ENCODE results near the gene TBC1D1.

The TBC1D1 gene

GRCh38 chr4:38024206-38024509 is 133.3 kb downstream of the TBC1D1 start:
- no peaks in the 10 kb centered on the region for H3F3A ChIP-seq (ENCODE audit: insufficient read depth, low read length)
- no peak for TF ChIP-seq EZH2phosphoT487 (IDR thresholded peaks at IDR 0.05; ENCODE audit: low read length)
- TF ChIP-seq CTCF (IDR thresholded peaks at IDR 0.05; ENCODE audit: low read length), result no peak
- TF ChIP-seq EZH2 (optimal IDR thresholded peaks at IDR 0.05; ENCODE audit: low read depth, low read length), result no peak

GRCh38 chr4:38025665-38026064 is 134.8 kb downstream of the TBC1D1 start:
- Histone ChIP-seq H2AFZ (ENCODE audit: low read length) (no peak overlapping the region), H3K27ac (ENCODE audit: low read length) (no peak overlapping the region), H3K36me3 (replicated peaks; ENCODE audit: insufficient read depth, low read length) (no peaks in the 10 kb centered on the region), H3K27me3 (replicated peaks; ENCODE audit: insufficient read depth, low read length) (no peaks in the 10 kb centered on the region), H3K9ac (ENCODE audit: low read length) (no peak overlapping the region), H3K4me2 (ENCODE audit: low read depth, low read length) (no peak overlapping the region), H3K79me2 (ENCODE audit: low read length) (no peaks in the 10 kb centered on the region), H3K9me3 (replicated peaks; ENCODE audit: insufficient read depth, low read length) (no peaks in the 10 kb centered on the region), H4K20me1 (ENCODE audit: insufficient read depth, low read length) (no peaks in the 10 kb centered on the region), H3K4me3 (ENCODE audit: low read length) (no peak overlapping the region), H3K4me1 (ENCODE audit: low read length) (peaks cover 7% of the 10 kb centered on the region; the same call in 1 of the 2 replicates), H3F3A (ENCODE audit: insufficient read depth, low read length) (no peaks in the 10 kb centered on the region), H3K9me2 (replicated peaks; ENCODE audit: insufficient read depth, low read length) (no peaks in the 10 kb centered on the region)
- no peak for TF ChIP-seq CTCF (IDR thresholded peaks at IDR 0.05; ENCODE audit: low read length)
- TF ChIP-seq EZH2phosphoT487 (IDR thresholded peaks at IDR 0.05; ENCODE audit: low read length), result no peak
- no peak for TF ChIP-seq EZH2 (optimal IDR thresholded peaks at IDR 0.05; ENCODE audit: low read depth, low read length)
- no peak for DNase-seq

More at GRCh38 chr4:38024206-38024509, 133.3 kb downstream of the TBC1D1 start:
- Histone ChIP-seq H3K4me2 (ENCODE audit: low read depth, low read length) (no peak overlapping the region), H4K20me1 (ENCODE audit: insufficient read depth, low read length) (no peaks in the 10 kb centered on the region), H3K36me3 (replicated peaks; ENCODE audit: insufficient read depth, low read length) (no peaks in the 10 kb centered on the region), H3K9me3 (replicated peaks; ENCODE audit: insufficient read depth, low read length) (no peaks in the 10 kb centered on the region), H3K4me1 (ENCODE audit: low read length) (peaks cover 7% of the 10 kb centered on the region; the same call in 1 of the 2 replicates), H3K4me3 (ENCODE audit: low read length) (no peak overlapping the region), H3K27me3 (replicated peaks; ENCODE audit: insufficient read depth, low read length) (no peaks in the 10 kb centered on the region), H3K9me2 (replicated peaks; ENCODE audit: insufficient read depth, low read length) (no peaks in the 10 kb centered on the region), H3K79me2 (ENCODE audit: low read length) (no peaks in the 10 kb centered on the region), H3K9ac (ENCODE audit: low read length) (no peak overlapping the region), H2AFZ (ENCODE audit: low read length) (no peak overlapping the region), H3K27ac (ENCODE audit: low read length) (no peak overlapping the region)
- no peak for DNase-seq

- Histone ChIP-seq H3K27me3 (replicated peaks; ENCODE audit: insufficient read depth, low read length) (no peaks in the 10 kb centered on the region), H3K4me2 (ENCODE audit: low read depth, low read length) (no peak overlapping the region), H4K20me1 (ENCODE audit: insufficient read depth, low read length) (no peaks in the 10 kb centered on the region), H3K9me2 (replicated peaks; ENCODE audit: insufficient read depth, low read length) (no peaks in the 10 kb centered on the region), H3K4me1 (ENCODE audit: low read length) (peaks cover 7% of the 10 kb centered on the region; the same call in 1 of the 2 replicates), H3K9ac (ENCODE audit: low read length) (no peak overlapping the region), H3K4me3 (ENCODE audit: low read length) (no peak overlapping the region), H3K79me2 (ENCODE audit: low read length) (no peaks in the 10 kb centered on the region), H3F3A (ENCODE audit: insufficient read depth, low read length) (no peaks in the 10 kb centered on the region), H2AFZ (ENCODE audit: low read length) (no peak overlapping the region), H3K36me3 (replicated peaks; ENCODE audit: insufficient read depth, low read length) (no peaks in the 10 kb centered on the region), H3K27ac (ENCODE audit: low read length) (no peak overlapping the region), H3K9me3 (replicated peaks; ENCODE audit: insufficient read depth, low read length) (no peaks in the 10 kb centered on the region)
- DNase-seq, result no peak
- no peak for TF ChIP-seq EZH2phosphoT487 (IDR thresholded peaks at IDR 0.05; ENCODE audit: low read length)
- no peak for TF ChIP-seq CTCF (IDR thresholded peaks at IDR 0.05; ENCODE audit: low read length)
- TF ChIP-seq EZH2 (optimal IDR thresholded peaks at IDR 0.05; ENCODE audit: low read depth, low read length), result no peak
These were observed 135.4 kb downstream of the TBC1D1 start for GRCh38 chr4:38026158-38026740.

All from MM.1S (cell line).